Muscle layer of duodenum (tissue), 2 donors: ENCODE results near the gene SCAI.
"Not testable (repeated sequence)": the region's sequence is repeated elsewhere in the genome, so short reads cannot be mapped to it uniquely, and the experiment has no call there.

Experiments
- H3K27ac ChIP-seq: one replicate; pipeline ENCODE4 v1.7.0; 2013; ENCODE audit warnings: mild to moderate bottlenecking, low read length
- H3K27me3 ChIP-seq: one replicate; pipeline ENCODE4 v1.7.0; 2013; ENCODE audit warnings: low read depth, mild to moderate bottlenecking, control low read depth, low read length
- H3K36me3 ChIP-seq, 2 donors: one replicate each; pipeline ENCODE4 v1.7.0; 2013; ENCODE audit warnings: low read length in 2 of 2, control low read depth in 1 of 2, mild to moderate bottlenecking in 1 of 2; ENCODE audit not compliant: insufficient read depth in 2 of 2, control insufficient read depth in 1 of 2
- H3K4me1 ChIP-seq, 2 donors: one replicate each; pipeline ENCODE4 v1.7.0; 2013; ENCODE audit warnings: low read length in 2 of 2, mild to moderate bottlenecking in 2 of 2, control low read depth in 1 of 2, moderate library complexity in 1 of 2; ENCODE audit not compliant: insufficient read depth in 2 of 2, control insufficient read depth in 1 of 2
- H3K4me3 ChIP-seq, 2 donors: one replicate each; pipeline ENCODE4 v1.7.0; 2013; ENCODE audit warnings: low read length in 2 of 2, low read depth in 1 of 2, mild to moderate bottlenecking in 1 of 2
- H3K9me3 ChIP-seq, 2 donors: one replicate each; pipeline ENCODE4 v1.7.0; 2013; ENCODE audit warnings: low read length in 2 of 2, control low read depth in 1 of 2, mild to moderate bottlenecking in 1 of 2; ENCODE audit not compliant: control insufficient read depth in 1 of 2
- donor health status: healthy.

Gene SCAI

DNA sequence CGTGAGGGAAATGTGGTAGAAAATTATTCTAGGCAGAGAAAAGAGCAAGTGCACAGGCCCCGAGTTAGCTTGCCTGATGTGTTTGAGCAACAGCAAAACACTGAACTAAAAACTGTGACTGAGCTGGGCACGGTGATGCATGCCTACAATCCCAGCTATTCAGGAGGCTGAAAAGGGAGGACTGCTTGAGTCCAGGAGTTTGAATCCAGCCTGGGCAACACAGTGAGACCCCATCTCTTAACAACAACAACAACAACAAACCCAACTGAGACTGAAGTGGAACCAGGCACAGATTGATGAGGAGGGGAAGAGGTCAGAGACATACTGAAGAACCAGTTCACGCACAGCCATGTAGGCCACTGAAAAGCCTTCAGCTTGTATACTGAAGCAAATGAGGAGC is 42.5 kb downstream of the SCAI start:
- H3K27ac ChIP-seq: no peak overlapping the region
- no peaks in the 10 kb centered on the region for H3K27me3 ChIP-seq
- no peaks in the 10 kb centered on the region for H3K9me3 ChIP-seq
- no peaks in the 10 kb centered on the region for H3K36me3 ChIP-seq
- H3K4me3 ChIP-seq: no peak overlapping the region
- peaks cover 0 to 6% of the 10 kb centered on the region in 2 donors for H3K4me1 ChIP-seq

DNA sequence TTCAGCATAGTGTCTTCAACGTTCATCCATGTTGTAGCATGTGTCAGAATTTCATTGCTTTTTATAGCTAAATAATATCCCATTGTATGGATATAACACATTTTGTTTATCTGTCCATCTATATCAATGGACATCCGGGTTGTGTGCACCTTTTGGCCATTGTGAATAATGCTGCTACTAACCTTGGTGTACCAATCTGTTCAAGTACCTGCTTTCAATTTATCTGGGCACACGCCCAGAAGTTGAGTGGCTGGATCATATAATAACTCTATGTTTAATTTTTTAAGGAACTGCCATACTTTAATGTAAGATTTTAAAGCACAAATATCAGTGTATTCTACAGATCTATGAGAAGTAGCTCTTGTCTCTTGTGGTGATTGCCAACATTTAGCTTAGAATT is 43.5 kb downstream of the SCAI start:
- H3K4me1 ChIP-seq: peaks cover 0 to 9% of the 10 kb centered on the region in 2 donors
- no peaks in the 10 kb centered on the region for H3K9me3 ChIP-seq
- no peak overlapping the region for H3K4me3 ChIP-seq
- no peaks in the 10 kb centered on the region for H3K36me3 ChIP-seq
- H3K27me3 ChIP-seq: no peaks in the 10 kb centered on the region
- no peak overlapping the region for H3K27ac ChIP-seq

DNA sequence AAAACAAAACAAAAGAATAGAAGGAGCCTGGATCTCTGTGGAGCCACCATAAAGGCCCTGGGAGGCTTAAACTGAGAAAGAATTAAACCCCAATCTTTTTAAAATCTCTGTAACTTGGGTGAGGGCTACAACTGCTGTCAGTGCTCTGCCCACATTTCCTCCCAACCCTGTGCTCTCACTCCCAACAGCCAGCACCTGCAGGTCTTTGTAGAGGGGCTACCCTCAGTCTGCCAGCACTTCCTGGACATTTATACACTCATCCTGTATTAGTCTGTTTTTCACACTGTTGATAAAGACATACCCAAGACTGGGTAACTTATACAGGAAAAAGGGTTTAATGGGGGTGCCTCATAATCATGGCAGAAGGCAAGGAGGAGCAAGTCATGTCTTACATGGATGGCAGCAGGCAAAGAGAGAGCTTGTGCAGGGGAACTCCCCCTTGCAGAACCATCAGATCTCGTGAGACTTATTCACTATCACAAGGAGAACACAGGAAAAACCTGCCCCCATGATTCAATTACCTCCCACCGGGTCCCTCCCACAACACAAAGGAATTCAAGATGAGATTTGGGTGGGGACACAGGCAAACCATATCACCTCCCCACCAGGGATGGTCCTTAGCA is 47.4 kb downstream of the SCAI start:
- H3K27me3 ChIP-seq: no peaks in the 10 kb centered on the region
- H3K4me1 ChIP-seq: peaks cover 0 to 4% of the 10 kb centered on the region in 2 donors
- no peaks in the 10 kb centered on the region for H3K9me3 ChIP-seq
- H3K27ac ChIP-seq: no peak overlapping the region
- no peak overlapping the region for H3K4me3 ChIP-seq
- H3K36me3 ChIP-seq: no peaks in the 10 kb centered on the region

DNA sequence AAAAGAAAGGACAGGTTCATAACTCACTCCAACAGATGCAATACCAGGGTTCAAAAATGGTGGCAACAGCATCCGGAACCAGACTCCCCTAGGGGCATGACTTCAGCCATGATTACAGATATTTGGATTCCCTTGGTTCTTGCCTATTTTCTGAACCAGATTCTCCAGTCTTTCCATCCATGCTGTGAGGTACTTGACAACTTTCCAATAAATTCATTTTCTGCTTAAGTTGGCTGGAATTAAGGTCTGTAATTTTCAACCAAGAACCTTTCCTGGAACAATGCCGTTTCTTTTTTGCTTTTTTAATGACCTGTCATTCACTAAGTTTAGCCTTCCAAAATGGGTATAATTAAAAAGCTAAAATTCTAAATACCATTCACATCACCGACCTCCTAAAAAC is 52.2 kb downstream of the SCAI start:
- Histone ChIP-seq H3K27me3 (no peaks in the 10 kb centered on the region), H3K4me1 (peaks cover 0 to 4% of the 10 kb centered on the region in 2 donors), H3K4me3 (no peak overlapping the region), H3K9me3 (no peaks in the 10 kb centered on the region), H3K27ac (no peak overlapping the region), H3K36me3 (no peaks in the 10 kb centered on the region)

DNA sequence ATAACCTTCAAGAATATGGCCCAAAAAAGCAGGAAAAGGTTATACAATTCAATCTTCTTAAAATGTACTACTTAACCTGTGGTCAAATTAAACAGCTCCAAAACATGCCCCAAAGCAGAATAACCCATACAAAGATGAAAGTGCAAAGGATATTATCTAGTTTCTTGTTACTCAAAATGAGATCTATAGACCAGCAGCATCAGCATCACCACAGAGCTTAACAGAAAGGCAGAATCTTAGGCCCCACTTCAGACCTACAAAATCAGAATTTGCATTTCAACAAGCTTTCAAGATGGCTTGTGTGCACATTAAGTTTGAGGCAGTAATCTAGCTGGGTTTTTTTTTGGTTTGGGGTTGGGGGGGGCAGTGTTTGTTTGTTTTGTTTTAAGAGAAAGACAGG is 54.0 kb downstream of the SCAI start:
- no peaks in the 10 kb centered on the region for H3K4me1 ChIP-seq
- H3K27ac ChIP-seq: no peak overlapping the region
- no peaks in the 10 kb centered on the region for H3K27me3 ChIP-seq
- H3K36me3 ChIP-seq: no peaks in the 10 kb centered on the region
- H3K9me3 ChIP-seq: no peaks in the 10 kb centered on the region
- H3K4me3 ChIP-seq: no peak overlapping the region

DNA sequence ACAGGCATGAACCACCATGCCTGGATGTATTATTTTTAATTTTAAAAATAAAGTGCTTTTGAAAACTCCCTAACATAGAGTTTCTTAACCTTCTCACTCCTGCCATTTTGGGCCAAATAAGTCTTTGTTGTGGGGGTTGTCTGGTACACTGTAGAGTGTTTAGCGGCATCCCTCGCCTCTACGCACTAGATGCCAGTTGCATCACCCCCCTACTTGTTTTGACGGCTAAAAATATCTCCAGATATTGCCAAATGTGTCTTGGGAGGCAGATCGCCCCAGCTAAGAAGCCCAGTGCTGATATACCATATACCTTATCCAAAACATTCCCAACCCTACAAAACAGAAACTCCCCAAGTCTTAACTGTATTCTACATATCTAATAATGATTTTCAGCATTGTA is 54.6 kb downstream of the SCAI start:
- H3K4me1 ChIP-seq: no peaks in the 10 kb centered on the region
- H3K36me3 ChIP-seq: no peaks in the 10 kb centered on the region
- H3K4me3 ChIP-seq: no peak overlapping the region
- no peaks in the 10 kb centered on the region for H3K9me3 ChIP-seq
- H3K27ac ChIP-seq: no peak overlapping the region
- no peaks in the 10 kb centered on the region for H3K27me3 ChIP-seq

DNA sequence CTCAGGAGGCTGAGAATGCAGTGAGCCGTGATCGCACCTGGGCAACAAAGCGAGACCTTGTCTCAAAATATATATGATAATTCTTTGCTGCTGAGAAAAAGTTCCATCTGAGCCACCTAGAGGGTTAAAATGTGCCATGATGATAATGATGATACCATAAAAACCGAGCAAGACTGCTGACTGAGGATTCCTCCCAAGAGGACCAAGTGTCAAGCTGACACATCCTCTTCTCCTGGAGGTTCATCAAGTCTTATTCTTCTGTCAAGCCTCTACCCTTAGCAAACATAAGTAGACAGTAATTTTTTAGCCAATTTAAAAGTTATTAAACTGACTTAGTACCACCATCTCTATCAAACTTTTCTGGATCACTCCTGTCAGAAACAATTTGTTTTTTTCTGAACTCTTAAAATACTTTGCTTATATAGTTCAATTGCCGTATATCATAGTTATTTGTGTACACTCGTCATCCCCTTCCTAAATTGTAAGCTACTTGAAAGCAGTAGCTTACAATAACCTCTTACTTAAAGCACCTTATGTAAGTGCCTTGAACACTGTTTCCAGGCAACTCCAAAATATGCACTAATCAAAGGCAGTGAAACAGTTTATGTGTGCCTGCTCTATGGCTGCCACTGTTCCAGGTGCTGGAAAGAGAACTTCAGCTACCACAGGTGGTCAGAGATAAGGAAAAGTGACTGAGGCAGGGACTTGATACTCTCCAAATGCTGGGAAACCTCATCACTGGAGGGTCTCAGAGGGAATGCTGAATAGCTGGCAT is 57.4 kb downstream of the SCAI start:
- Histone ChIP-seq H3K36me3 (no peaks in the 10 kb centered on the region), H3K4me3 (no peak overlapping the region), H3K27ac (no peak overlapping the region), H3K4me1 (no peaks in the 10 kb centered on the region), H3K27me3 (no peaks in the 10 kb centered on the region), H3K9me3 (no peaks in the 10 kb centered on the region)

DNA sequence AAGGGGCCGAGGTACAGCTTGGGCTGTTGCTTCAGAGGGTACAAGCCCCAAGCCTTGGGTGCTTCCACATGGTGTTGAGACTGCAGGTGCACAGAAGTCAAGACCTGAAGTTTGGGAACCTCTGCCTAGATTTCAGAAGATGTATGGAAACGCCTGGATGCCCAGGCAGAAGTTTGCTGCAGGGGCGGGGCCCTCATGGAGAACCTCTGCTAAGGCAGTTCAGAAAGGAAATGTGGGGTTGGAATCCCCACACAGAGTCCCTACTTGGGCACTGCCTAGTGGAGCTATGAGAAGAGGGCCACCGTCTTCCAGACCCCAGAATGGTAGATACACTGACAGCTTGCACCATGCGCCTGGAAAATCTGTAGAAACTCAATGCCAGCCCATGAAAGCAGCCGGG is 61.1 kb downstream of the SCAI start:
- not testable (repeated sequence) for H3K36me3 ChIP-seq, H3K4me1 ChIP-seq, H3K27ac ChIP-seq, H3K4me3 ChIP-seq, H3K27me3 ChIP-seq, H3K9me3 ChIP-seq

DNA sequence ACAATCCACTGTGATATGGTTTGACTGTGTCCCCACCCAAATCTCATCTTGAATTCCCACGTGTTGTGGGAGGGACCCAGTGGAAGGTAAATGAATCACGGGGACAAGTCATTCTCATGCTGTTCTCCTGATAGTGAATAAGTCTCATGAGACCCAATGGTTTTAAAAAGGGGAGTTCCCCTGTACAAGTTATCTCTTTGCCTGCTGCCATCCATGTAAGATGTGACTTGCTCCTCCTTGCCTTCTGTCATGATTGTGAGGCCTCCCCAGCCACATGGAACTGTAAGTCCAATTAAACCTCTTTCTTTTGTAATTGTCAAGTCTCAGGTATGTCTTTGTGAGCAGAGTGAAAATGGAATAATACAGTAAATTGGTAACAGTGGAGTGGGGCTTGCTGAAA is 62.5 kb downstream of the SCAI start:
- not testable (repeated sequence) for H3K27ac ChIP-seq, H3K36me3 ChIP-seq, H3K4me3 ChIP-seq, H3K4me1 ChIP-seq, H3K9me3 ChIP-seq, H3K27me3 ChIP-seq

DNA sequence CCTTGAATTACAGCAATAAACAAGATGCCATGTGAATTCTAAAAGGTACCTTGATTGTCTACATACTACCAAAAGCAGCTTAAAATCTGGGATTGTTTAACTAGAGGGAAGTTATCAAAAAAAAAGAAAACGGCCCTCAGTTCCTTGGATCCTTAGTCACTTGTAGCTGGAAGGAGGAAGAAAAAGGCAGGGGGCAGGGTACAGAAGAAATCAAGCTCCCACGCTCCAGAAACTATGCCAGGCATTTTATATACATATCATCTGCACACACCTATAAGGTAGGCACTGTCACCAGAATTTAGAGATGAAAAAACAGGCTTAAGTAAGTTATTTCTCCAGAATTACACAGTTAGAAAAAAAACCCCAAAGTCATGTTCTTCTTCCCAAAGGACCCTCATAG is 63.4 kb downstream of the SCAI start:
- H3K9me3 ChIP-seq: no peaks in the 10 kb centered on the region
- H3K27me3 ChIP-seq: no peaks in the 10 kb centered on the region
- H3K4me1 ChIP-seq: no peaks in the 10 kb centered on the region
- no peak overlapping the region for H3K27ac ChIP-seq
- H3K4me3 ChIP-seq: no peak overlapping the region
- H3K36me3 ChIP-seq: no peaks in the 10 kb centered on the region

DNA sequence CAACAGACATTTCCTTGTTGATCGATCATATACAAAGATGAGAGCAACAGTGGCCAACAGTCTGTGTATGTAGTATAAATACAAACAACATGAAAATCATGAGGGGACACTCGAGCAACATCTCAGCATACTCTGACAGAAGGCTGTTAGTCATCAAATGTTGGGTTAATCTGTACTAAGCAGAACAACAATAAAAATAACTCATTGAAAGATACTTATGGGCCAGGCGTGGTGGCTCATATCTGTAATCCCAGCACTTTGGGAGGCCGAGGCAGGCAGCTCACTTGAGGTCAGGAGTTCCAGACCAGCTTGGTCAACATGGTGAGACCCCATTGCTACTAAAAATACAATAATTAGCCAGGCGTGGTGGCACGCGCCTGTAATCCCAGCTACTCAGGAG is 67.3 kb downstream of the SCAI start:
- no peaks in the 10 kb centered on the region for H3K4me1 ChIP-seq
- H3K27ac ChIP-seq: no peak overlapping the region
- no peaks in the 10 kb centered on the region for H3K9me3 ChIP-seq
- no peak overlapping the region for H3K4me3 ChIP-seq
- no peaks in the 10 kb centered on the region for H3K27me3 ChIP-seq
- no peaks in the 10 kb centered on the region for H3K36me3 ChIP-seq

DNA sequence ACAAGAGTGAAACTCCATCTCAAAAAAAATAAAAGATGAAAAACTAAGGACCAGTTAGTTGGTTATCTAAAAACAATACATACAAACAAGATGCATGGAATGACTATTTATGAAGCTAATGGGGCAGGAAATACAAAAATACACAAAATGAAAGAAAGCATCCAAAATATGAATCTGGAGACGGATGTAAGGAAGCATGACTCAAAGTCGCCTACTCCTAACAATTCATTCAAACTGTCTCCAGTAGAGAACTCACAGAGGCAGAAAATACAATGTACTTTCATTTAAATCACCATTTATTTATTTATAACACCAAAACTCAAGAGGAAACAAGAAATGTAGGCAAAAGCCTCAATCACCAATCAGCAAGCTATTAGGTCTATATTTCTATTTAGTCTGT is 68.4 kb downstream of the SCAI start:
- no peaks in the 10 kb centered on the region for H3K9me3 ChIP-seq
- H3K36me3 ChIP-seq: no peaks in the 10 kb centered on the region
- H3K27me3 ChIP-seq: no peaks in the 10 kb centered on the region
- H3K27ac ChIP-seq: no peak overlapping the region
- H3K4me3 ChIP-seq: no peak overlapping the region
- no peaks in the 10 kb centered on the region for H3K4me1 ChIP-seq
